Activated T-cell treated with anti-CD3 and anti-CD28 coated beads, Interleukin-2, amount 50 U/mL, for 24 hours (primary cell): ENCODE measurements around the gene DNMT1.

Experiments used
- DNase-seq: peaks from one replicate; pipeline ENCODE4 v3.0.0-alpha.2; 2020
- H3K27ac Mint-ChIP-seq: 2 replicates; pipeline ENCODE4 v1.8.0; 2020; ENCODE audit warnings: mild to moderate bottlenecking, mixed read lengths
- H3K27me3 Mint-ChIP-seq: 2 replicates; pipeline ENCODE4 v1.8.0; 2020; ENCODE audit warnings: mixed read lengths
- H3K36me3 Mint-ChIP-seq: 2 replicates; pipeline ENCODE4 v1.8.0; 2020; ENCODE audit warnings: low read depth, mixed read lengths
- H3K4me1 Mint-ChIP-seq: 2 replicates; pipeline ENCODE4 v1.8.0; 2020; ENCODE audit warnings: low read depth, mixed read lengths
- H3K4me3 Mint-ChIP-seq: 2 replicates; pipeline ENCODE4 v1.8.0; 2020; ENCODE audit warnings: mild to moderate bottlenecking, moderate library complexity, mixed read lengths
- H3K9me3 Mint-ChIP-seq: 2 replicates; pipeline ENCODE4 v1.8.0; 2020; ENCODE audit warnings: mixed read lengths

DNMT1 gene

DNA sequence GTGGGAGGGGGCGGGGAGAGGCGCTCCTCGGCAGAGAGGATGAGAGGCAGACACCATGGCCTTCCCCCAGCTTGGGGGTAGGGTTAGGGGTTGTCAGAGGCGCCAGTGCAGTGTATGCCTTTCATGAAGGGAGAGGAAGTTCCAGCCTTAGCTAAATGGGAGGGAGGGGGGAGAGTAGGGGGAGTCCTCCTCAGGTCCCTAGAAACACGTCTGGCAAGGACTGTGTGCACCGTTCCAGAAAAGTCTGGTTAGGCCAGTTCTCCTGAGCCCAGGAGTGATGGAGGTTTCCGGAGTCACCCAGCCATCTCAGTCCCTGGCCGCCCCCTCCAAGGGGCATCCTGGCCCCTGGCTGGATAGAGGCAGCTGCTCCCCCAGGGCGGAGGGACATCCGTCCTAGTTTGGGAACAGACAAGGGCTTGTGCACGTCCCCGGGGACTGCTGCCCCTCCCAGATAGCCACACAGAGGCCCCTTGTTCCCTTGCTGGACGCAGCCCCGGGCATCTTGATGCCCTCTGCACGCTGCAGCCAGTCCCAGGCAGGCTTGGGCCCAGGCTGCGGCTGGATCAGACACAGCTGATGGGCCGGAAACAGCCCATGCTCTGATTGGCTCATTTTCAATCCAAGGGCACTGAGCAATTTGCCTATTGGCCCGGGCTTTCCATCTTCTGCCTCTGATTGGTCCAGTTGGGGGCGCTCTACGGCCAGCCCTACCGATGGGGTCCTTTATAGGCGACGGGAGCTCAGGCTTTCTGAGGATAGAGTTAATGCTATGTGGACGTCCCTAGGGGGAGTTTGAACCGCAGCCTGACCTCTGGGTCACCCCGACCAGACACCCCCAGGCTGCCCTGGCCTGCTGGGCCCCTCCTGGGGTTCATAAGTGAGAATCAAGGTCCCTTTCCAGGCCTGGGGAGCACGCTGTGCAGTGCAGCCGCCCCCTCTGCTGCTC lies 32.5 kb upstream of the DNMT1 start:
- no peak overlapping the region for H3K4me3 Mint-ChIP-seq
- DNase-seq: no peak
- no peaks in the 10 kb centered on the region for H3K27me3 Mint-ChIP-seq
- H3K27ac Mint-ChIP-seq: no peak overlapping the region
- H3K36me3 Mint-ChIP-seq: peaks cover 12% of the 10 kb centered on the region
- peaks cover 14% of the 10 kb centered on the region for H3K4me1 Mint-ChIP-seq
- H3K9me3 Mint-ChIP-seq: no peaks in the 10 kb centered on the region

DNA sequence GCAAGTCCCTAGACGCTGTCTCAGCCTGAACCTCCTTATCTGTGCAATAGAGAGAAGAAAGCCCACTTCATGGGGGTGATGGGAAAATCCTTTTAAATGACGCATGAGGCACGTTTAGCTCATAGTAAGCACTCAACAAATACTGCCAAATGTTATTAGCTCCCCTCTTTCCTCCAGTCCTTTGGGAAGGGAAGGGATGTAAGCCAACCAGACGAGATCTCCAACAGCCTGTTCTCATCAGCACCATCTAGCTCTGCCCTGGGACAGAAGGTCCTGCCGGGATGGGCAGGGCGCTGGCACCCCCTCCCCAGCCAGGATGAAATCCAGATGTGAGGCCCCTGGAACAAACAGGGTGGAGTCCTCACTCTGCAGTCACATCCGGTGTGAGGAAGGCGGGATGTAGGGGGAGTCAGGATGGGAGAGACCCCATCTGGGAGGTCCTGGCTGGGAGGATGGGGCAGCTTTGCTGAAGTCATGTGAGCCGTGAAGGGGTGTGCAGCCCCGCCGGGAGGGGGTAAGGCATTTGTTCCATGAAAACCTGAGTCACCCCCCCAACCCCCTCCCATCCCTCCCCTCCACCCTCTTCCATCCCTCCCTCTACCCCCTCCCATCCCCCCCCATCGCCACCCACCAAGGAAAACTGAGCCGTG lies 31.7 kb upstream of the DNMT1 start:
- DNase-seq: no peak
- Mint-ChIP-seq H3K9me3 (no peaks in the 10 kb centered on the region), H3K27ac (no peak overlapping the region), H3K36me3 (peaks cover 12% of the 10 kb centered on the region), H3K27me3 (no peaks in the 10 kb centered on the region), H3K4me1 (peaks cover 12% of the 10 kb centered on the region), H3K4me3 (no peak overlapping the region)

DNA sequence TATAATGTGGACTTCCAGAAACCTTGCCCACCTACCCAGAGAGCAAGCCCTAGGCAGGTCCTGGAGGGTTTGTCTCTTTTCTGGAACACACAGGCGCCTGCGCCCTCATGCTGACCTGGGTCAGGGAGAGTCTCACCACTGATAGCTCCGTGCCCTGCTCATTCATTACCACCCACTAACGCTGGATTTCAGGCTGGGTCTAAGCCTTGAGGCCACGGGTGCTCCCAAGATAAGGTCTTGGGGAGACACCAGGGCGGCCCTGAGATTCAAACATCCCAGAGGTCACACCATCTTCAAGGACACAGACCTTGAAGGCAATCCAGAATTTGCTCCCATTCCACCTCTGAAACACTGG lies 31.2 kb upstream of the DNMT1 start:
- Mint-ChIP-seq H3K27me3 (no peaks in the 10 kb centered on the region), H3K4me1 (peaks cover 11% of the 10 kb centered on the region), H3K27ac (peak overlapping the region; percentile 42), H3K9me3 (no peaks in the 10 kb centered on the region), H3K4me3 (no peak overlapping the region), H3K36me3 (peaks cover 12% of the 10 kb centered on the region)
- no peak for DNase-seq

DNA sequence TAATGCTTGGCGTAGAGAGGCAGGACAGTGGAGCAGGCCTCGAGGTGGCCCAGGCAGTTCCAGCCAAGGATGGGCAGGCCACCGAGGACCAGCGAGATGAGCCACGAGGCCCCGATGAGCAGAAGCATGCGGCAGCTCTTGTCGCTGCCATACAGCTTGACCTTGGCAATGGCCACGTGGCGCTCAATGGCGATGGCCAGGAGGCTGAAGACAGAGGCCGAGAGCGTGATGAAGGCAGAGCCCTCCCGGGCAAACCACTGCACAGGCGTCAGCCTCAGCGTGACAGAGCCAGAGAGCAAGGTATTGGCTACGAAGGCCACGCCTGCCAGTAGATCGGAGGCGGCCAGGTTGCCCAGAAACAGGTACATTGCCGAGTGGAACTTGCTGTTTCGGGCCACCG lies 29.6 kb upstream of the DNMT1 start:
- Mint-ChIP-seq H3K36me3 (peaks cover 12% of the 10 kb centered on the region), H3K4me1 (peaks cover 10% of the 10 kb centered on the region), H3K4me3 (no peak overlapping the region), H3K27ac (no peak overlapping the region), H3K9me3 (no peaks in the 10 kb centered on the region), H3K27me3 (no peaks in the 10 kb centered on the region)
- no peak for DNase-seq

DNA sequence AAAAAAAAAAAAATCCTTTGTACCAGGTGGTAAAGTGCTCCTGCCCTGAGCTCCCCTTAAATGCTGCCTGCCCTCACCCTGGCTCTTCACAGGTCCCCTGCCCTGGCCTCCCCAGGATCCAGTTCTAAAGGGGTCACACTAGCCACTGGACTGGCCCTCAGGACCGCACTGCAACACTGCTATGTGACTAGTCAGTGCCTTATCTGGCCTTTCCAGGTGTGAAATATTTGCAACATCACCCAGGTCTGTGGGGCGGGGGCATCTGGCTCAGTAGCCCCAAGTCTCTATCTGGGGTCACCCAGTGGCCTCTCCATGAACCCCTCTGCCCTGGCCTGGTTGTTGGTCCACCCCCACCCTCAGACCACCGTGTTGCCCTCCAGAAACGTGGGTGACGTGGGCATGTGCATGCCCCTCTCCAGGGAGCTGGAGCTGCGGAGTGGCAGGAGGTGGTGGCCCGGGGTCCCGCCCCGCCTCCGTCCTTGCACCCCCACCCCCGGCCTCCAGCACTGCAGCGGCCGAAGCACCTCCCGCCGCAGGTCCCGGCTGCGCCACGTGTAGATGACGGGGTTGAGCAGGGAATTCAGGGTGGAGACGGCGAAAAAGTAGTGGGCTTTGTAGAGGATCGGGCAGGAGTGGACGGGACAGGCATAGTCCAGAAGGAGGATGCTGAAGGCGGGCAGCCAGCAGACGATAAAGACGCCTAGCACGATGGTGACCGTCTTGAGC lies 28.9 kb upstream of the DNMT1 start:
- H3K9me3 Mint-ChIP-seq: no peaks in the 10 kb centered on the region
- no peaks in the 10 kb centered on the region for H3K27me3 Mint-ChIP-seq
- no peak overlapping the region for H3K4me3 Mint-ChIP-seq
- peaks cover 12% of the 10 kb centered on the region for H3K36me3 Mint-ChIP-seq
- H3K4me1 Mint-ChIP-seq: peaks cover 11% of the 10 kb centered on the region
- H3K27ac Mint-ChIP-seq: no peak overlapping the region
- DNase-seq: no peak

DNA sequence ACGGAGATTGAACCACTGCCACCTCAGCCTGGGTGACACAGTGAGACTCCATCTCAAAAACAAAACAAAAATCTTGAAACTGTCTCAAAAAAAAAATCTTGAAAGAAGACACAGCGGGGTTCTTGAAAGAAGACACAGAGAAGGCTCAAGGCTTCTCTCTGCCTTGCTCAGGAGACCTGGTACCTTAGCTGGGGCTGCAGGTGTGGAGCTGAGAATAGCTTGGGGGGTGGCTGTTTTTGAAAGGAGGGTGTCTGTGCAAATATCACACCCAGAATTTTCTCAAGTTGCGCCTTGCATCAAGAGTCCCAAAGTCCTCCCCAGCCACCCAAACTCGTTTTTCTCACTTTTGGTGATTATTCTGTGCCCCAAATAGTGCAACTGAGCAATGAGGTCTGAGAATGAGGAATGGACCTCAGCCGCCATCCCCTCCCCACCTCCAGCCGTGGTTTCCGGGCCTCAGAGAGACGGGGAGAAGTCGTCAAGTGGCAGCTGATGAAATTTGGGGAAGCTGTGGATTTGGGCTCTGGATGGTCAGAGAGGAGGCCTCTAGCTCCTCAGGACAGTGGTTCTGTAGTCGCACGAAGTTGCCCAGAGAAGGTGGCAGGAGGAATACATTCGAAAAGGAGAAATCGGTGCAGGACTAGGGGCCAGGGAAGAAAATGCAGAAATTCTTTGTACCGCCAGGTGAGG lies 27.6 kb upstream of the DNMT1 start:
- no peaks in the 10 kb centered on the region for H3K9me3 Mint-ChIP-seq
- no peak overlapping the region for H3K27ac Mint-ChIP-seq
- DNase-seq: no peak
- H3K4me3 Mint-ChIP-seq: no peak overlapping the region
- H3K36me3 Mint-ChIP-seq: peaks cover 12% of the 10 kb centered on the region
- H3K27me3 Mint-ChIP-seq: no peaks in the 10 kb centered on the region
- peaks cover 11% of the 10 kb centered on the region for H3K4me1 Mint-ChIP-seq

DNA sequence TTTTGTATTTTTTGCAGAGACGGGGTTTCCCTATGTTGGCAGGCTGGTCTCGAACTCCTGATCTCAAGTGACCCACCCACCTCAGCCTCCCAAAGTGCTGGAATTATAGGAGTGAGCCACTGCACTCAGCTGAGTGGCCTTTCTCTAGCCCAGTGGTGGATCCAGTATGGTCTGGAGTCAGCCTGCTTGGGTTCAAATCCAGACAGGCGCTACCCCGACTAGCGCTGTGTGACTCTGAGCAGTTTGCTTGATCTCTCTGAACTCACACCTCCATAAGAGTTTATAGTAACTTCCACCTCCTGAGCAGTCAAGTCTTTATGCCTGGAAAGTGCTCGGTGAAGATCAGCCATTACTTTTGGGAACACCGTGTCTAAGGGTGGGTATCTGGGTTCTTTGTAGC lies 25.9 kb upstream of the DNMT1 start:
- Mint-ChIP-seq H3K4me3 (no peak overlapping the region), H3K27me3 (no peaks in the 10 kb centered on the region), H3K36me3 (peaks cover 12% of the 10 kb centered on the region), H3K4me1 (peaks cover 11% of the 10 kb centered on the region), H3K9me3 (no peaks in the 10 kb centered on the region), H3K27ac (no peak overlapping the region)
- DNase-seq: no peak

DNA sequence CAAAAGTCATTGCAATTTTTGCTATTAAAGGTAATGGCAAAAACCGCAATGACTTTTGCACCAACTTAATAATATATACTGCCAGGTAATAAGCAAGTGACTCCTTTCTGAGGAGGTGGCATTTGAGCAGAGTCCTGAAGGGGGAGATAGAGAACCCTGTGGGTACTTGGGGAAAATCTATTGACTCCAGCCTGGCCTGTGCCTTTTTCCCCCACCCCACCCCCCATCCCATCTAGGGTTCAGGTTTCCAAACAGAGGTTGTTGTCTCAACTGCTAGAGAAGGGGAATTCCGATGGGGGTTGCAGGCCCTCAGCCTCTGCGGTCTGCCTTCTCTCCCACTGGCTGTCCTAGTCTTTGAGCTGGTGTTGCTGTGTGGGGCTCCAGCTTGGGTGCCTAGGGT lies 24.9 kb upstream of the DNMT1 start:
- no peak for DNase-seq
- Mint-ChIP-seq H3K9me3 (no peaks in the 10 kb centered on the region), H3K27ac (no peak overlapping the region), H3K4me3 (no peak overlapping the region), H3K36me3 (peaks cover 12% of the 10 kb centered on the region), H3K4me1 (peaks cover 11% of the 10 kb centered on the region), H3K27me3 (no peaks in the 10 kb centered on the region)

DNA sequence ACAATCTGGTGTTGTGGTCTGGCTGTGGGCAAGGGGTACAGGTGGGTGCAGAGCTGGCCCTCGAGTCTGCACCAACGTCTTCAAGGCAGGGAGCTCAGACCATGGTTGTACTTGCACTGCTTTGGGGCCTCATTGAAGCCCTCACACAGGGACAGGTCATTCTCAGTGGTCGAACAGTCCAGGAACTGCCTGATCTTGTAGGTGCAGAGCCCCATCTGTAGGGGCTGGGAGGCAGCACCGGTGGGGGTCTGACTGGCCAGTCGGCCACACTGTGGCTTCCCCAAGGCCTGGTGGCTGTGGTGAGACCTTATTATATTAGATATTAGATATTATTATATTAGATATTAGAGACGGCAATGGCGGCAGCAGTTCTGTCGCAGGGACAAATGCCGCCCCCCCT lies 22.3 kb upstream of the DNMT1 start:
- Mint-ChIP-seq H3K4me1 (peaks cover 11% of the 10 kb centered on the region), H3K27me3 (no peaks in the 10 kb centered on the region), H3K4me3 (no peak overlapping the region), H3K9me3 (no peaks in the 10 kb centered on the region), H3K36me3 (no peaks in the 10 kb centered on the region), H3K27ac (no peak overlapping the region)
- no peak for DNase-seq

DNA sequence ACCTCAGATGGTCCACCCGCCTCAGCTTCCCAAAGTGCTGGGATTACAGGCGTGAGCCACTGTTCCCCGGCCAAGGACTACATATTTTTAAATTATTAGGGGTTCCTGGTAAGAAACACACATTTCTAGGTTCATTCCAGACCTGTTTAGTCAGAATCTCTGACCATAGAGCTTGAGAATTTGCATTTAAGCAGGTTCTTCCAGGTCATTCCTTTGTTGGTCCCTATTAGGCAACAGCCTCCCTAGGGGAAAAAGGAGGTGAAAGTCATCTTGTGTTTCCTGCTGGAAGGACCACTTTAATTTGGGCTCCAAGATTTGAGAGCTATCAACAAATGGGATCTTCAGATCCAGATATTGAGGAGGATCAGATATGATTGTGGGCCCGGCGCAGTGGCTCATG lies 20.0 kb upstream of the DNMT1 start:
- Mint-ChIP-seq H3K27ac (no peak overlapping the region), H3K4me3 (no peak overlapping the region)

DNA sequence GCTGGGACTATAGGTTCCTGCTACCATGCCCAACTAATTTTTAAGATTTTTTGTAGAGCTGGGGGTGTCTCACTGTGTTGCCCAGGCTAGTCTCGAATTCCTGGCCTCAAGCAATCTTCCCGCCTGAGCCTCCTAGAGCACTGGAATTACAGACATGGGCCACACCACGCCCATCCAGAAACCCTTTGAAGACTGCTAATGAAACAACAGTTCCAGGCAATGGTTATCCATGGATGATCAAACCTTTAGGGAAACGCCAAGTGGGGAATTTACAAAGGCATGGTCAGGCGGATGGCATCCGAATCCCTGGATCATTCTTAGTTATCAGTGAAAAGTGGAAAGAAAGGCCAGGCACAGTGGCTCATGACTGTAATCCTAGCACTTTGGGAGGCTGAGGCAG lies 16.9 kb upstream of the DNMT1 start:
- no peaks in the 10 kb centered on the region for H3K36me3 Mint-ChIP-seq
- H3K27me3 Mint-ChIP-seq: no peaks in the 10 kb centered on the region
- no peak overlapping the region for H3K4me3 Mint-ChIP-seq
- H3K4me1 Mint-ChIP-seq: no peaks in the 10 kb centered on the region
- no peak overlapping the region for H3K27ac Mint-ChIP-seq
- DNase-seq: no peak
- H3K9me3 Mint-ChIP-seq: peaks cover 2% of the 10 kb centered on the region

More for the DNA sequence above, 20.0 kb upstream of the DNMT1 start:
- no peaks in the 10 kb centered on the region for H3K27me3 Mint-ChIP-seq
- no peak for DNase-seq
- no peaks in the 10 kb centered on the region for H3K36me3 Mint-ChIP-seq
- H3K9me3 Mint-ChIP-seq: no peaks in the 10 kb centered on the region
- H3K4me1 Mint-ChIP-seq: peaks cover 4% of the 10 kb centered on the region

DNA sequence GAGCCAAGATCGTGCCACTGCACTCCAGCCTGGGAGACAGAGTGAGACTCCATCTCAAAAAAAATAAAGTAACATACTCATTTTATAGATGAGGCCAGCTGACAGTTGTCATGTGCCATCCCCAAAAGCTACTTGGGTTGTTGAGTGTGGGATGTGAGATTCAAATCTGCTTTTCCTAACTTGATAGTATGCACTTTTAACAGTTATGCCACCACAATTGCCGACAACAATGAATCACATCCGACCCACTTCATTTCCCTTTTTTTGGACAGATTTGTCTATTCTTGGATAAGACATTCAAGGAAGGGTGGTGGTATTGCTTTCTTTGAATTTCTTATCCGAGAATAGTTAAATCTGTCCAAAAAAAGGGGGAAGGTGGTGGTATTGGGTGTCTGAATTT lies 16.3 kb upstream of the DNMT1 start:
- Mint-ChIP-seq H3K27ac (no peak overlapping the region), H3K4me1 (no peaks in the 10 kb centered on the region), H3K27me3 (no peaks in the 10 kb centered on the region), H3K9me3 (peaks cover 2% of the 10 kb centered on the region), H3K4me3 (no peak overlapping the region), H3K36me3 (no peaks in the 10 kb centered on the region)
- no peak for DNase-seq

DNA sequence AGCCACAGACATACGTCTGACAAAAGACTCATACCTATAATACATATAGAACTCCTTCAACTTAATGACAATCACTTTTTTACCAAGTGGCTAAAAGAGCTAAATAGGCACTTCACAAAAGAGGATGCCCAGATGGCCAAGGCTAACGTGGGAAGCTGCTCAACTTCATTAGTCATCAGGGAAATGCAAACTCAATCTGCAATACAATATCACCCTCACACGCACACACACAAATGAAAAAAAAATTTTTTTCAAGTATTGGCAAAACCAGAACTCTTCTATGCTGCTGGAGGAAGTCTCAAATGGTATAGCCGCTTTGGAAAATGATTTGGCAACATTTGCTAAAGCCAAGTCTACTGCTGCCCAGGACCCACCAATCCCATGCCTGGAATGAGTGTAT lies 14.6 kb upstream of the DNMT1 start:
- DNase-seq: no peak
- H3K27me3 Mint-ChIP-seq: no peaks in the 10 kb centered on the region
- no peaks in the 10 kb centered on the region for H3K4me1 Mint-ChIP-seq
- H3K4me3 Mint-ChIP-seq: no peak overlapping the region
- no peak overlapping the region for H3K27ac Mint-ChIP-seq
- peaks cover 2% of the 10 kb centered on the region for H3K9me3 Mint-ChIP-seq
- no peaks in the 10 kb centered on the region for H3K36me3 Mint-ChIP-seq

DNA sequence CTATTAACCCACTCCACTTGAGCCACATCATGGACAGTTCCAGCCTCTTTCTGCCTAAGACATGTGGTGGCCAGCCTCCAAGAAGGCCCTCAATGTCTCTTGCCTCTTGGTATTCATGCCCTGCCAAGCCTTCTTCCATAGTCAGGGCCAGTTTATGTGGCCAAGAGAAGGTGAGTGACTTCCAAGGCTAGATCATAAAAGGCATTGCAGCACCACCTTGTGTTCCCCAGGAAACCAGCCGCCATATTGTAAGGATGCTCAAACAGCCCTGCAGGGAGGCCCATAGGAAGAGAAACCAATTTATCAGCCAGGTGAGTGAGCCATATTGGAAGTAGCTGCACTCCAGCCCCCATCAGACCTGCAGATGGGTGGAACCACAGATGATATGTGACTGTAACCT lies 12.3 kb upstream of the DNMT1 start:
- Mint-ChIP-seq H3K27me3 (no peaks in the 10 kb centered on the region), H3K9me3 (peaks cover 2% of the 10 kb centered on the region), H3K4me3 (no peak overlapping the region), H3K36me3 (no peaks in the 10 kb centered on the region), H3K4me1 (no peaks in the 10 kb centered on the region), H3K27ac (no peak overlapping the region)
- DNase-seq: no peak
